HG02884 (cell line): ENCODE measurements around the gene CNOT10.
"Not testable (repeated sequence)": the region's sequence is repeated elsewhere in the genome, so short reads cannot be mapped to it uniquely, and the experiment has no call there.

ENCODE experiments used
- ATAC-seq: cut with Tn5 transposase; IDR thresholded peaks from one replicate; pipeline ENCODE4 v1.9.1; 2021; ENCODE audit warnings: mild to moderate bottlenecking, moderate library complexity; ENCODE audit not compliant: unreplicated experiment

The CNOT10 gene

DNA sequence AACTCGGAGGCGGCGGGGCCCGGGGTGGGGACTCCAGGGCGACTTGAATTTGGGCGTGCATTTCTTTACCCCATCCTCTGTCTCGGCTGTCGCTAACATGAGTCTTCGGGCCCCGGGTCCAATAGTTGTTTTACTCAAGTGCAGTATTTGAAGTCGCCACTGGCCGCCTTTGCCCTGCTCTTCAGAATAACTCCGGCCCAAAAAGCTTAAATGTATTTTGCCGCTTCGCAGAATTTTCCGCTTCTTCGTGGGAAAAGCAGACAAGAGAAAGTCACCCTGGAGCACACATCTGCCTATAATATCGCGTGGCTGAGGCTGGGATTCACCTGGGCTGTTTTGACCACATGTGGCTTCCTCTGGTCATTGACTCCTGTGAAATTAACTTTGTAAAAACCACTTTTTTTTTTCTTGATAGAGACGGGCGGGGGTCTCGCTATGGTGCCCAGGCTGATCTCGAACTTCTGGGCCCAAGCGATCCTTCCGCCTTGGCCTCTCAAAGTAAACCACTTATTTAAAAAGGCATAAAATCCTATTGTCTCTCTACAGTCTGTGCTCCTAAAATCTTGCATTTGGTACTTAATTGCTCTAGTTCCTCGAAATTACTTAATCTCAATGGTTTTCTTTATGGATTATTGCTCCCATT is 676 bp downstream of the CNOT10 start:
- no peak for ATAC-seq

DNA sequence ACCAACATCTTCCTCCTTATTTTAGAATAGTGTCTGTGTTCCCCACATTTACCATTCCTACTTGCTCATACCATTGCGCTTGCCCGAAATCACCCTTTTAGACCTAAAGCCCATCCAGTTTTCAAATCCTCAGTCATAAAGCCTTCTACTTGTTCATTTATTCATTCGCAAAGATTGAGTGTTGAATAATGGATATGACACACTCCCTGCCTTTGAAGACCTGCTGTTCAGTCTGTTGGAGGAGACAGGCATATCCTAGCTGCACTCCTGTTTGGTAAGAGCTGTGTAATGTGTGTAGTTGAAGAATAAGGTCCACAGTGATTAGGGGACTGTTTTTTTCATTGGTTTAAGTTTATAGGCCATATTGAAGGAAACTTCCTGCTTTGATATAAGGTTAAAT is 1.7 kb downstream of the CNOT10 start:
- ATAC-seq: no peak

DNA sequence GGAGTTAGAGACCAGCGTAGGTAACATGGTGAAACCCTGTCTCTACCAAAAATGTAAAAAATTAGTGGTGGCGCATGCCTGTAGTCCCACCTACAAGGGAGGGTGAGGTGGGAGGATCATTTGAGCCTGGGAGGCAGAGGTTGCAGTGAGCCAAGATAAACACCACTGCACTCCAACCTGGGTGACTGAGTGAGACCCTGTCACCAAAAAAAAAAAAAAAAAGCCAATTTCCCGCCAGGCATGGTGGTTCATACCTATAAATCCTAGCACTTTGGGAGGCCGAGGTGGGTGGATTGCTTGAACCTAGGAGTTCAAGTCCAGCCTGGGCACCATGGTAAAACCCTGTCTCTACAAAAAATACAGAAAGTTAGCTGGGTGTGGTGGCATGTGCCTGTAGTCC is 6.9 kb downstream of the CNOT10 start:
- no peak for ATAC-seq

DNA sequence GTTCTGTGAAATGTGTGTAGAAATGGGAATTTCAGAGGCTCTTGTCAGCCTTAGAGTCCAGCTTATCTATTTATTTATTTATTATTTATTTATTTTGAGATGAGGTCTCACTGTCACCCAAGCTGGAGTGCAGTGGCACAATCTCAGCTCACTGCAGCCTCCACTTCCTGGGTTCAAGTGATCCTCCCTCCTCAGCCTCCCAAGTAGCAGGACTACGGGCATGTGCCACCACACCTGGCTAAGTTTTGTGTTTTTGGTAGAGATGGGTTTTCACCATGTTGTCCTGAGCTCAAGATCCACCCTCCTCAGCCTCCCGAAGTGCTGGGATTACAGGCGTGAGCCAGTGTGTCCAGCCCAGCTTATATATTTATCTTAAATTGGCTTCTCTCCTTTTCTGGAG is 11.5 kb downstream of the CNOT10 start:
- ATAC-seq: no peak

DNA sequence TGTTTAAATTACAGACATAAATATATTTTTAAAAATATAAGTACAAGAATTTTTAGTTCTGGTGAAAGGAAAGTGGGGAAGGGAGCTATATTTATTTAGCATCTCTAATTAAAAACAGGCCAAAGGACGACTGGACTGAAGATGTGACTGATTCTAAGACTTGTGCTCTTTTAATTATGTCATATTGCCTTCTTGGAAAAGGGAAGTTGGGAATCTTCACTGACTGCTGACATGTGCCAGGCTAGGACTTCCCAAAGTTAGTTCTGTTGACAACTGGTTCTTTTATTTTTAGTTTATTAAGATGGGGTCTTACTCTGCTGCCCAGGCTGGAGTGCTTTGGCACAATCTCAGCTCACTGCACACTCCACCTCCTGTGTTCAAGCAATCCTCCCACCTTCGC is 13.5 kb downstream of the CNOT10 start:
- no peak for ATAC-seq

DNA sequence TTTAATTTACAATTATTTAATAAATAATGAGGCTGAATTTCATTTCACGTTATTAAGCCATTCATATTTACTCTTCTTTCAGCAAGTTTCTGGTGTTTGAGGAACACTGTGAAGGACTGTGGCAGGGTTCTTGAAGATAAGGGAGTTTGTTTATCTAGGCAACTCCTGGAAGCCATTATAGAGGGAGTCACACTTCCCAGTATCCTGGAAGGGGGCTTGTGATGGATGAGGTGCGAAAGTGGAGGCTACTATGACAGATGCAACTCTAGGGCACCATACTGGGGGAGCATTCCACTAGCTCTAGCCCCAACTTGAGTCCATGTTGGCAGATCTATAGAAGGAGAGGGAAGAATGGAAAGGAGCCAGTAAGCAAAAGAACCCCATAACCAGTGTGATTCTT is 14.4 kb downstream of the CNOT10 start:
- ATAC-seq: no peak

DNA sequence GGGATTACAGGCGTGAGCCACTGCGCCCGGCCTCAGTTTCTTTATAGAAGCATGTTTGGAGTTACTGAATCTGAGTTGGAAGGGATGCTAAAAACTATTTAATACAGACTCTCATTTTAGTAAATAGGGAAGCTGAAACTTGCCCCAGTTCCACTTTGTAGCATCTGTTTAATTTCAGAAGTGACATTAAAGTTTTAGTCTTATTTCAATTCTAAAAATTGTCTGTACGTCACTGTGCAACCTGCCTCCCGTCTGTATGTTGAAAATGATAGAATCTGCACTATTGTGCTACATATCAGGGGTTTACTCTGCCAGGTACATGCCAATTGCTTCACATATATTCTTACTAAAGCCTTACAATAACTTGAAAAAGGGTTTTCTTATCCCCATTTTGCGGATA is 15.3 kb downstream of the CNOT10 start:
- ATAC-seq: no peak

DNA sequence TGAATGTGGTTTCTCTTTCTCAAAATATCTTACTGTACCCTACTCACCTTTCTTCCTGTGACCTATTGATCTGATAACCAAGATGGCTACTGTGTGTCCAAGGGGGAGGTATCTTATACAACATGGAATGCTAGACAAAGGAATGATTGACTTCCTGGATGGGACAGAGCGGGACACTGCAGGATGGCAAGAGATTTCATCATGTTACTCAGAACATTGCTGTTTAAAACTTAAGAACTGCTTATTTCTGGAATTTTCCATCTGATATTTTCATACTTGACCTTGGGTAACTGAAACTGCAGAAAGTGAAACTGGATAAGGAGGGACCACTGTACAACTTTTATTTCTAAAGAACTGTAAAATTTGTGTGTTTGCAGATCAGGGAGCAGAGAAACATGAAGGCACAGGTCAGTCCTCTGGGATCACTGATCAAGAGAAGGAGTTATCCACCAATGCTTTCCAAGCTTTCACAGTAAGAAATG is 18.5 kb downstream of the CNOT10 start:
- ATAC-seq: no peak

DNA sequence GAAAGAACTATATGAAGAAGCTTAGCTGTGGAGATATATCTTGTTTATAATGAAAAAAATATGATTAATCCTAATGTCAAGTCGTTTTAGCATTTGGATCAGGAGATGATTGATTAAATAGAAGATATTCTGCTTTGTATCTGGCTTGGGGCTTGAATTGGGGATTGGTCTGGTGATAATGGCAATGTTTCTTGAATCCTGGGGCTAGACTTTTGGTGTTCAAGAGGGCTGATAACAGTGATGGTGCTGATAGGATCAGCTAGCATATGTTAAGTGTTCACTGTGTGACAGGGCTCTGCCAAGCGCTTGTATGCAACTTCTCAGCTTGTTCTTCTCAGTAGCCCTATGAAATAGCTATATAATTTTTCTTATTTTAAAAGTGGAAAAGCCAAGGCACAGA is 20.2 kb downstream of the CNOT10 start:
- ATAC-seq: no peak

DNA sequence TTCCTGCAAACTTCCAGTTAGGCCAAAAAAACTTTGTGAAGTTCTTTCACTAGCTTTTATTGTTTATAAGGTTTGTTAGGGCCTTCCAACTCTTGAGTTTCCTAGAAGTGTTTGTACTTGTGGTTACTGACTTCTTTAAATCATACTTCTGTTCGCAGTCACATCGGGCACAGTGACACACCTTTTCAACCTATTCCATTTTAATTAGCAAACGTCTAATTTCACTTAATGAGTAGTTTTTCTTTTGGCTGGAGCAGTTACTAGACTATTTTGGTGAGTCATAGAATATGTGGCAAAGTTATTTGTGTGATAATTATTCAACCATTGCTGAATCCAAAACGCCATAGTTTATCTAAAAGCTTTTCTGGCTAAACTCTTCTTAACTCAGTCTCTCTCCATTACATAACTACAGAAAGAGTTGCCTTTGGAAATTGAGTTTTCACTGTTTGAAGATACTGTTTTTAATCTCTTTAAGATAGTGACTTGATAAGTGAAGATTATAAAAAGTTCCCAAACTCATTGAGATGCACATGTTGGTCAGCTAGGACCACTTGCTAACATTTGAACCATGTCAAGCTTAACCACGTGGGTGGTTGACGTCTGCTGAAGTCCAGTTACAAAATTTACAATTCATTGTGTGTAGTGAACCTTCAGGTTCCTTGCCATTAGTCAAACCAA is 21.5 kb downstream of the CNOT10 start:
- ATAC-seq: no peak

DNA sequence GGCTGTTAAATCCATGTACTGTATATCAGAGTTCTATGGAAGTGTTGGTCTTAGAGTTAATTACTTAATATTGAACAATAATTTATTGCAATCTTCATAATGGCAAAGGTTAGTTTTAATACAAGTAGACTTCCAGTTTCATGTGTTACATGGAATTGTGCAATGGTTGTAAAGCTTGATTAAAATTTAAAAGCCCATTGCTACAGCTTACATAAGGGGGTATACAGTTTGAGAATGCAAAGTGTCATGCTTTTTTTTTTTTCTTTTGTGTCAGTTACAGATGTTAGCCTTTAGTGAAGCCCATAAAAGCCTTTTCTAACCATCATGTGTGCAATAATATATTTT is 22.0 kb downstream of the CNOT10 start:
- no peak for ATAC-seq

DNA sequence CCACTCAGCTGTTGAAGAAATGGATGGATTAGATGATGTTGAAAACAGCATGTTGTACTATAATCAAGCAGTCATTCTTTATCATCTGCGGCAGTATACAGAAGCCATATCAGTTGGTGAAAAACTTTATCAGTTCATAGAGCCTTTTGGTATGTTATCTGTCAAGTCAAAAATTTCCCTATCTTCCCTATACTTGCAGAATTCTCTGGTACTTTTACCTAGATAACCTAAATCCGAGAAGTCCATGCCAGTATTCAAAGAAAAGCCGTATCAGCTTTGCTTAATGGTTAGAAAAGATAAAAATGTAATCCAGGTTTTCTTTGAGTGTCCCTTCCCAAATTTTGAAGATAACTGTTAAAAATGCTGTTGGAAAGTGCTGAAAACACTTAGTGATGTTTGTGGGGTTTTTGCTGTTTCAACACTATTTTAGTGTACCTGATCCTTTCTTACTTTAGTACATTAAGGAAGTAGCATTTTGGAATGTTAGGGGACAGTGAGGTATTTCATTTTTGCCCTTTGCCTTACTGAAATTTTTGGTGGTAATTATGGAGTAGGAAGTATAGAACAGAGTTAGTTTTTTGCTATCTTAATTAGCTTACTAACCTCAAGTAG is 23.8 kb downstream of the CNOT10 start:
- ATAC-seq: no peak

DNA sequence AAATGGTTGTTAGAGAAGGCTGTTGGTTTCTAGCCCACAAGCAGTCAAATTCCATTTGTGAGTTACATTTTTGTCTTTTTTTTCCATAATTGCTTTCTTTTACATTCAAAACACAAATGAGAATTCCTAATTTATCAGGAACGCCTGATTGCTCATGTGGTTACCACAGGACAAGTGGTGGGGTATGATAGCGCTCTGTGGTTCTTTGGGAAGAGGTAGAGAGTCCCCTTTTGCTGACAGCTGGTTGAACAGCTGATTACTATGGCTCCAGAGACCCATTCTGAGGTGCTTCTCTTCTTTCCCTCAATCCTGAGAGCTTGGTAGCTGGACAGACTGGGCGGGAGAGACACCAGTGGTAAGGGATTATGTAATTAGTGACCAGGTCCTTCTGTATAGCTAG is 24.4 kb downstream of the CNOT10 start:
- ATAC-seq: no peak

DNA sequence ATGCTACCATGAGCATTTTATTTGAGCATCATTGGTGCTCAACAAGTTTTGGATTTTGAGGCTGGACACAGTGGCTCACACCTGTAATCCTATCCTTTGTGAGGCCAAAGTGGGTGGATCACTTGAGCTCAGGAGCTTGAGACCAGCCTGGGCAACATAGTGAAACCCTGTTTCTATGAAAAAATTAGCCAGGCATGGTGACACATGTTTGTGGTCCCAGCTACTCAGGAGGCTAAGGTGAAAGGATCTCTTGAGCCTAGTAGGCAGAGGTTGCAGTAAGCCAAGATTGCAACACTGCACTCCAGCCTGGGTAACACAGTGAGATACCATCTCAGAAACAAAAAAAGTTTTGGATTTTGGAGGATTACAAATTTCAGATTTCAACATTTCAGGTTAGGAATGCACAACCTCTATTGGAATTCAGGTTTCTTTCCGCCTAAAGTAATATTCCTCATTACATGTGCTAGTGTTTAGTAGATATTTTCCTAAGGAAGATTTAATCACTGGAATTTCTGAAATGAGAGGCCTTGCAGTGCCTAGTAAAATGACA is 27.6 kb downstream of the CNOT10 start:
- ATAC-seq: no peak

DNA sequence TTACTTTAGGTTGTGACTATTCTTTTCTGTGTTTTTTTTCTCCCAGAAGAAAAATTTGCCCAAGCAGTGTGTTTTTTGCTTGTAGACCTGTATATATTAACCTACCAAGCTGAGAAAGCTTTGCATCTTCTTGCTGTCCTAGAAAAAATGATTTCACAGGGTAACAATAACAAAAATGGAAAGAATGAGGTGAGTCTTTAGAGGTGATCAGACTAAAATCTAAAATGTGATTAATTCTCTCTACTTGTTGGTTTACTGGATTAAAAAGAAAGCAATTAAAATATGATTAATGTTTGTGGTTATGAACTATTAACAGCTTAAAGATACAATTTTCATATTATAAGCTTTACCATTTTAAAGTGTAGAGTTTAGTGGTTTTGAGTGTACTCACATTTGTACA is 28.2 kb downstream of the CNOT10 start:
- ATAC-seq: no peak

DNA sequence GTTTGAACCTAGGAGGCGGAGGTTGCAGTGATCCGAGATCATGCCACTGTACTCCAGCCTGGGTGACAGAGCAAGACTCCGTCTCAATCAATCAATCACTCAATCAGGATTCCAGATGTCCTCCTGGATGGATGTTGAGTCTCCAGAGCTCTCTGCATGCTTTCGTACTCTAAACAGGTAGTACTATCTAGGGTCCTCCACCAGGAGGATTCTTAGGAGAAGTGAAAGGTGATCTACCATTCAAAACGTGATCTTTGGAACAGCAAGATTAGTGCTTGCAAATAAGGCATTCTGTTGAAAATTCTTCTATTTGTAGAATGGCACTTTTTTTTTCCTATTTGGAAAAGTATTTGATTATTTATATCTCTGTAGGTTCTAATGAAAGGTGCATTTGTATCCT is 34.3 kb downstream of the CNOT10 start:
- no peak for ATAC-seq

DNA sequence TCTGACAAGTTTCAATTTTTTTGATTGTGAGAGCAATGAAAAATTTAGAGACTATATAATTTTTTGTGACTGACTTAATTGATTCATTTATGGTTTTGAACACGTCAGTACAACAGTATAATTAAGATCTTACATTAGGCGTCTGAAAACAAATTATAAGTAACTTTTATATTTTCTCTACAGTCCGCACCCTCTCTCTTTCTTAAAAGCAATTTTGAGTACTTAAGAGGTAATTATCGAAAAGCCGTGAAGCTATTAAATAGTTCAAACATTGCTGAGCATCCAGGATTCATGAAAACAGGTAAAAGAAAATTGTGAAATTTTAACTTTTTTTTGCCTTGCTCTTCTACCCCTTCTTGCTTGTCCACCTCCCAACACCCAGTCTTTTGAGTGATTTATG is 34.9 kb downstream of the CNOT10 start:
- ATAC-seq: no peak

DNA sequence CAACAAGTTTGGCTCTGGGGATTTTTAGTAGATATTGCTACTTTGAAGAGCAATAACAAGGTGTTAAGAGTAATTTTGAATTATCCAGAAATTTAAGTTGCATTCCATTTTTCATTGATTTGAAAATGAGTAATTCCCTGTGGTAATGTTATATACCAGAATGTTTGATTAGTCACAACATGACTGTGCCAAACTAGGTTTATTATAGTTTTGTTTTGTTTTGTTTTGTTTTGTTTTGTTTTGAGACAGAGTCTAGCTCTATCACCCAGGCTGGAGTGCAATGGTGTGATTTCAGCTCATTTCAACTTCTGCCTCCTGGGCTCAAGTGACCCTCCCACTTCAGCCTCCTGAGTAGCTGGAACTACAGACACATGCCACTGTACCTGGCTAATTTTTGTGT is 40.7 kb downstream of the CNOT10 start:
- no peak for ATAC-seq

DNA sequence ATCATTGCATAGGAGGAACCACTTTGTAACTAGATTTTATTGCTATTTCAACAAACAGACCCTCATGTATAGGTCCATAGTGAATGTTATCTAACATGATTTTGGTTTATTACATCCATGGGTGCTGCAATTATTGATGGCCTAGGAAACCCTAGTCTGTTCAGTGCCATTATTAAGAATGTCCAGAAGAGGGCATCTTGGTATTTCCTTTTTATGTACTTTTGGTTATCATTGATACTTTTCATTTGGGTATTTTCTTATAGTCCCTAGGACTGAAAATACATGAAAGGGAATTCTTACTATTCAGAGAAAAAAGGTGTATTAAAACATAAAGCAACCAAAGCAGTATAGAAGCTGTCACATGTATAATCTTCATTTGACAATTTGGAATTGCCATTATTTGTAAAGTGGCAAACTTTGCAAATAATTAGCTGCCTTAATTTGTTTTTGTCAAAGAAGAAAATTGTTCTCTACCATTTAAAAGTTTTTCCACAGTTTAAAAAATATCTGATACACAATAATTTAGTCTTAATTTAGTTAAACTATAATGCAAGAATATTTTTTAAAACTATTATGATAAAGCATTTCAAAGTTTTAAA is 48.7 kb downstream of the CNOT10 start:
- ATAC-seq: no peak

DNA sequence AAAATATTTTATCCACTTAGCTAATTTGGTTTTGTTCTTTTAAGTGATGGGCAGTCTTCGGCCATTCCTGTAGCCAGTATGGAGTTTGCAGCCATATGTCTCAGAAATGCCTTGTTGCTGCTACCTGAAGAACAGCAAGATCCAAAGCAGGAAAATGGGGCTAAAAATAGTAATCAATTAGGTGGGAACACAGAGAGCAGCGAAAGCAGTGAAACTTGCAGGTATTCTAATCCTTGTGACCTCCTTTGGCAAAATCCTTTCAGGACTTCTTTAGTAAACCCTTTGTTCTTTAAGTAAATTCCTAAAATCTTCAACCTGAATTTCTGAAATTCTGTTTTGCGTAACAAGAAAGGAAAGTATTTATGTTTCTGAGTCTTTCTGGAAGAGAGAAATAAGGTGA is 49.8 kb downstream of the CNOT10 start:
- no peak for ATAC-seq

DNA sequence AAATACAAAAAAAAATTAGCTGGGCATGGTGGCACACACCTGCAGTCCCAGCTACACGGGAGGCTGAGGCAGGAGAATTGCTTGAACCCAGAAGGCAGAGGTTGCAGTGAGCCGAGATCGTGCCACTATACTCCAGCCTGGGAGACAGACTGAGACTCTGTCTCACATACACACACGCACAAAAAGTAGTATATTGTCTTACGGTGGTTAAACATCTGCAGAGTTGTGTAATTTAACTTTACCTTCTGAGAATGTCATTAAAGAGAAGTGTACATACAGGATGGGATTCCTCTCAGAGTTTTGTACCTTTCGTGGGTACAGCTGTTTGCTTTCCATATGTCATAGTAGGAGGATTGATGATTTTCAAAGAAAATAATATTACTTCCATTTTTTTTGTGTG is 58.5 kb downstream of the CNOT10 start:
- not testable (repeated sequence) for ATAC-seq

DNA sequence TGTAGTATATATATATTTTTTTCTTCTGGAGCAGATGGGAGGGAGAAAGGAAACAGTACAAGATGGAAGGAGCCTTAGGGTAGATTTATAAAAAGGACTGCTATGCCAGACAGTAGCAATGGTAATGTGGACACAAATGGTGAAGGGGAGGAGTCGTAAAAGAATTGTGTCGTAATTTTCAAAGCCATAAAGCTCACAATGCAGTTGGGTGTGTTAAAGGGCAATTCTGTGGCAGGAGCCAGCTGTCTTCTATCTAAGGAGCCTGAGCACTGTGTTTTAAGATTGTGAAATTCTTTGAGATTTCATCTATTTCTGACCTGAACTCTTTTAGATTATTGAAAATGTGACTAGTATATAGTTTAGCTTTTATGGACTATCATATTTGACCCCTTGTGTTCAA is 58.9 kb downstream of the CNOT10 start:
- ATAC-seq: no peak
